OCI-LY3 (cell line): Measurements from ENCODE around the gene TSEN54.

Experiments
- CTCF ChIP-seq: fragments of 200-600, 300-600 bp; sonication (generic); IDR thresholded peaks from 2 replicates; pipeline ENCODE4 v1.5.1; 2014; ENCODE audit warnings: antibody characterized with exemption, low read length, low read depth
- EZH2phosphoT487 ChIP-seq: fragments of 200-600 bp; shearing (Covaris generic); IDR thresholded peaks from 2 replicates; pipeline ENCODE4 v1.6.1; 2018; ENCODE audit warnings: antibody characterized with exemption, mixed run types, low read depth

- TF ChIP-seq EZH2phosphoT487 (no peak), CTCF (no peak)
These were observed 14.8 kb upstream of the TSEN54 start for GRCh38 chr17:75501378-75502071.
